ENCODE results near the gene PGF.

Gene PGF

DNA sequence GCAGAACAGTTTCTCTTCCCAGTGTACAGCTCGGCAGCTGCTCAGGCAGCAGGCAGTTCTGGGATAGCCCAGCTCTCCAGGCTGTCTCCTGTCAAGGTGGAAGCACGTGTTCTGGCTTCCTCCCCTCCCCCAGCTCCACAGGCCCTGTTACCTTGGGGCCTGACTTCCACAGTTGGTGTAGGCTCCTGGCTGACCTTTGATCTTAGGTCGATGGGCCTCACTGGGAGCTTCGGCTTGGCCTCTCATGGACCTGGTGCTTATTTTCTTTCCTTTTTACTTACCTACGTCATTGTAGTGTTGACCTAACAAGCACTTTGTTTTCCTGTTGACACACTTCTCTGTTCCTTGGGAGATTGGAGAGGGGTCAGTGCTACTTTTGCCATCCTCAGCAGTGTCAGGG is 56.7 kb downstream of the PGF start:
- DNase-seq (ENCODE audit: low read depth, low spot score) = no peak

DNA sequence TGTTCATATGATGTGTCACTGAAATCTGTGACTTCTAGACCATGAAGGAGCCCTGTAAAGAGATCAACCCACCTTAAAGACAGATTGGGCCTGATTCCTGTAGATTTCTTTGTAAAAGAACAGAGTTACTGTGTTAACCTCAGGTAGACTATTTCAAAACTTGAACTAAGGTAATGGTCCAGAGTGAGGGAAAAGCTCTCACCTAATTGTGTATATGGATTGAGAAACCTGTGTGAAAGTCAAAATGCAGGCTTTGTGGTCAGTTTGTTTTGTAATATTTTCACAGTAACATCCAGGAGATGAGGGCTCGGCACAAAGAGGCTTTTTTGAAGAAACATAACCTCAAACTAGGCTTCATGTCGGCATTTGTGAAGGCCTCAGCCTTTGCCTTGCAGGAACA is 57.3 kb downstream of the PGF start:
- DNase-seq (ENCODE audit: low read depth, low spot score) = no peak

DNA sequence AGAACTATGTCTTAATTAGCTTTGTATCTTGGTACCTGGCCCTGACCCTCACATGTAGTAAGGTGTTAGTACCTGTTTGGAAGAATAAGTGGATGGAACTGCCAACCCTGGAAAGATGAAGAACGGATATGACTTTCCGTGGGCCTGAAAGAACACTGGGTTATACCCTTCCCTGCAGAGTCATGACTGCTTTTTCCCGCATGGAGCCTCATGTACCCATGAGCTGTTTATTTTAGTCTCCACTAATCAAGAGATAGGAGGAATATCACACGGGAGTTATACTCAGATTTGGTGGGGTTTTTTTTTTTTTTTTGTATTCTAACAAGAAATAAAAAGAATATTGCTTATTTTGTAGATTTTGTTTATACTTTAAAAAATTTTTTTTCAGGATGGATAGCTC is 57.8 kb downstream of the PGF start:
- no peak for DNase-seq (ENCODE audit: low read depth, low spot score)

- DNase-seq (ENCODE audit: low read depth, low spot score) = no peak
Observed at GRCh38 chr14:74896400-74896799, 59.0 kb downstream of the PGF start.

GRCh38 chr14:74893614-74894091 is 61.7 kb downstream of the PGF start:
- no peak for DNase-seq (ENCODE audit: low read depth, low spot score)

DNA sequence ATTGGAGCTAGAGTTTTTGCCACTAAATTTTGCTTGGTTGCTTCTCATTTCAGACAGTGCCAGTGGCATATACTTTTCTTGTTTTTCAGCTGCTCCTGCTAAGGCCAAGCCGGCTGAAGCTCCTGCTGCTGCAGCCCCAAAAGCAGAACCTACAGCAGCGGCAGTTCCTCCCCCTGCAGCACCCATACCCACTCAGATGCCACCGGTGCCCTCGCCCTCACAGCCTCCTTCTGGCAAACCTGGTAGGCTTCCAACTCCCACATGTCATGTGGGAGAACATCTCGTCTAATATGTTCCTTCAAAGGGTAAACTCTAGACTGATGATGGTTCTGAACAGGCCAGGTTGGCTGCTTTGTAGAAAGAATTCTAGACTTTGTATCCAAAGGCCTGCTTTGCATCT is 62.7 kb downstream of the PGF start:
- DNase-seq (ENCODE audit: low read depth, low spot score) = no peak

DNA sequence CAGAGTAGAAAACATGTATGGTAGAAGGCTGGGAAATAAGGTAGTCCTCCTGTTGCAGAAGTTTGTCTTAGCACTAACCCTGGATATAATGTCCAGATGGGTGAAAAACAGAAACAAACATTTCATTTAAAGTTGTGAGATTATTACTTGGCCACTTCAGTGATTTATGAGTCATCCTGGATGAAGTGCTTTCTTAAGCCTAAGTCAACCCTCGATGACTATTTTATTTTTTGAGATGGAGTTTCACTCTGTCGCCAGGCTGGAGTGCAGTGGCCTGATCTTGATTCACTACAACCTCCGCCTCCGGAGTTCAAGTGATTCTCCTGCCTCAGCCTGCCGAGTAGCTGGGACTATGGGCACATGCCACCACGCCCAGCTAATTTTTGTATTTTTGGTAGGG is 63.5 kb downstream of the PGF start:
- no peak for DNase-seq (ENCODE audit: low read depth, low spot score)

All from brain pericyte (primary cell).